ENCODE data around the gene CACNG7.
"Not testable (repeated sequence)": the region's sequence is repeated elsewhere in the genome, so short reads cannot be mapped to it uniquely, and the experiment has no call there.

The CACNG7 gene

DNA sequence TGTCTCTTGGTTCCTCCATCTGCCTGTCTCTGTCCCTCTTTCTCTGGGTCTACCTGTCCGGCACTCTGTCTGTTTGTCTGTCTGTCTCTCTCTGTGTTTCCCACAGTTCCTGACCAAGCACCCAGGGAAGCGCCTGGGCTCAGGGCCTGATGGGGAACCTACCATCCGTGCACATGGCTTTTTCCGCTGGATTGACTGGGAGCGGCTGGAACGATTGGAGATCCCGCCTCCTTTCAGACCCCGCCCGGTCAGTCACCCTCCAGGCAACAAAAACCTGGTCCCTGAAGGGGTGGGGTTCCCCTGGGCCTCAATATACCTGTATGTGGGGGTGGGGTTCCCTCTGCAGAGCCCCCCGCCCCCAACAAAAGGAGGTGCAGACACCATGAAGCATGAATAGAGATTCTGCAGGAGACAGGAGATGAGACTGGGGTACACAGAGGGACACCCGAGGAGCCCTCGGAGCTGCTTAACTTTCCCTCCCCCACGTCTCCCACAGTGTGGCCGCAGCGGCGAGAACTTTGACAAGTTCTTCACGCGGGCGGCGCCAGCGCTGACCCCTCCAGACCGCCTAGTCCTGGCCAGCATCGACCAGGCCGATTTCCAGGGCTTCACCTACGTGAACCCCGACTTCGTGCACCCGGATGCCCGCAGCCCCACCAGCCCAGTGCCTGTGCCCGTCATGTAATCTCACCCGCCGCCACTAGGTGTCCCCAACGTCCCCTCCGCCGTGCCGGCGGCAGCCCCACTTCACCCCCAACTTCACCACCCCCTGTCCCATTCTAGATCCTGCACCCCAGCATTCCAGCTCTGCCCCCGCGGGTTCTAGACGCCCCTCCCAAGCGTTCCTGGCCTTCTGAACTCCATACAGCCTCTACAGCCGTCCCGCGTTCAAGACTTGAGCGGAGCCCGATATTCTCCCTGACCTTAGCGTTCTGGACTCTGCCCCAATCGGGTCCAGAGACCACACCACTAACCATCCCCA is 2.6 kb upstream of the CACNG7 start:
- peak; percentile 34 to 52 for DNase-seq (ENCODE audit: low read depth in 2 of 2)

GRCh38 chr19:53907193-53907581 is 1.9 kb upstream of the CACNG7 start:
- no peak for DNase-seq (ENCODE audit: low read depth in 2 of 2)

GRCh38 chr19:53907690-53908089 is 1.4 kb upstream of the CACNG7 start:
- DNase-seq (ENCODE audit: low read depth in 2 of 2): no peak

DNA sequence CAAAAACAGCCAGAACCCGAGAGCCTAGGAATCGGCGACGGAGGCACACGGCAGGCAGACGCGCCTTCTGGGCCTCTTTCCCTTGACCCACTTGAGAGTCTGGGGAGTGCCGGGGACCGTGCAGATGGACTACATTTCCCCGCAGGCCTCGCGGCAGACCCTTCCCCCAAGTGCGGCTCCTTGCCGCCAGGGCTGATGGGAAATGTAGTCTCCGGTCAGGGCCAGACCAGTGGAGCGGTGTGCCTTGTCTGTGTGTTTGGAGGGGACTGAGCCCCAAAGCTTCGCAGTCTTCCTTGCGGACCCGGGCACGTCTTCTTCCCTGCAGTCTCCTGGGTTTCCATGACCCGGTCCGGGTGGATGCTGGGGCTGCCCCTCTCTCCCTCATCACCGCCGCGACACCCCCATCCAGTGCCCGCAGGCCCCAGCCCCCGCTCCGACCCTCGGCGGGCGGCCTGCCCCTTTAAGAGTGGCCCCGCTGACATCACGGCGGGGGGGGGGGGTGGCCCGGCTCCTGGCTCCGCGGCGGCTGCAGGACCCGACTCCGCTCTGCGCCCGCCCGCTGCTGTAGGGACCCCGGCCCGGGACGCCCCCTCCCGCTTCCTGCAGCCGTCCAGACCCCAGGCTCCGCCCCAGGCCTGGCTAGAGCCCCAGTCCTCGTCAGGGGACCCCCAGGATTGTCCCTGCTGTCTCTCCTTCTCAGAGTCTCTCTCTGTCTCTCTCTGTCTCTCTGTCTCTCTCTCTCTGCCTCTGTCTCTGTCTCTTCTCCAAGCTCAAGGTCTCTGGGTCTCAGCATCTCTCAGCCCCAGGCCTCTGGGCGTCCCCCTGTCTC is 758 bp upstream of the CACNG7 start:
- no peak for DNase-seq (ENCODE audit: low read depth in 2 of 2)

GRCh38 chr19:53909471-53910169 is 542 bp downstream of the CACNG7 start:
- DNase-seq (ENCODE audit: low read depth in 2 of 2): no peak

DNA sequence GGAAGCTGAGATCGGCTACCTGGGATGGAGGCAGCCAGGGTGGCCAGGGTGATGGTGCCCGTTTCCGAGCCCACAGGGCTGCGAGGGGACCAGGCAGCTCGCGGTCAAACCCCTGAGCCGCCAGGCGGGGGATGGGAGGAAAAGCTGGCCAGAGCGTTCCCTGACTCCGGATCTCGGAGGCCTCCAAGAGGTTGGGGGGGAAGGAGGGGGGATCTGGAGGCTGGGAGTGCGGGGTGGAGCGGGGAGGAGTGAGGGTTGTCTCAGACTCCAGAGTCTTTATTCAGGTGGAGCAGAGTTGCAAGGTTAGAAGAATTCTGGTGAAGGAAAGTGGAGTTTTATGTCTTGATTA is 1.1 kb downstream of the CACNG7 start:
- no peak for DNase-seq (ENCODE audit: low read depth in 2 of 2)

DNA sequence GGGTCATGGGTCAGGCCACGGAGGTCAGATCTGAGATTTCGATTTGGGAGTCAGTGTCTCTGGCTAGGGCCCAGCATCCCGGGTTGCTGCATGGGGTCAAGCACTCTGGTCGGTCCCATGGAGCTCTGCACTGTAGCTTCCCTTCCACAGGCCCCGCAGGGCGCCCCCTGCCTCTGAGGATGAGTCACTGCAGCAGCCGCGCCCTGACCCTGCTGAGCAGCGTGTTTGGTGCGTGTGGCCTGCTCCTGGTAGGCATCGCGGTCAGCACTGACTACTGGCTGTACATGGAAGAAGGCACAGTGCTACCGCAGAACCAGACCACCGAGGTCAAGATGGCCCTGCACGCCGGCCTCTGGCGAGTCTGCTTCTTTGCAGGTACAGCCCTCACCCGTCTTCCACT is 3.6 kb downstream of the CACNG7 start:
- no peak for DNase-seq (ENCODE audit: low read depth in 2 of 2)

GRCh38 chr19:53915000-53915399 is 5.9 kb downstream of the CACNG7 start:
- DNase-seq (ENCODE audit: low read depth in 2 of 2): no peak

GRCh38 chr19:53916004-53916403 is 6.9 kb downstream of the CACNG7 start:
- no peak for DNase-seq (ENCODE audit: low read depth in 2 of 2)

- DNase-seq (ENCODE audit: low read depth in 2 of 2): no peak
Observed at GRCh38 chr19:53917356-53917755, 8.3 kb downstream of the CACNG7 start.

GRCh38 chr19:53927739-53928138 is 18.7 kb downstream of the CACNG7 start:
- DNase-seq (ENCODE audit: low read depth in 2 of 2): no peak

DNA sequence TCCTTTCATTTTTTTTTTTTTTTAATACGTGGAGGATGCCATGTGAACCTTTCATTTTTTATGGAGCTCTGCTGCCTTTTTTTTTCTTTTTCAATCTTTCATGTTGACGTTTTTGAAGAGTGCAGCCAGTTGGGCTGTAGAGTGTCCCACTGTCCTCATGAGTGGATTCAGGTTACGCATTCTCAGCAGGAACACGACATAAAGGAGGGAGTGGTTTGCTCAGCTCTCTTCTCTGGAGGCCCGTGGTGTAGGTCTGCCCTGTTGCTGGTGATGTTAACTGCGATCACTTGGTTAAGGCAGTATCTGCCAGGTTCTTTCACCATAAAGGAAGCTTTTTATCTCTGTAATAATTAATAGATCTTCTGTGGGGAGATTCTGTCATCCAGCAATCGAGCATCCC is 27.0 kb downstream of the CACNG7 start:
- DNase-seq (ENCODE audit: low read depth in 2 of 2): no peak

DNA sequence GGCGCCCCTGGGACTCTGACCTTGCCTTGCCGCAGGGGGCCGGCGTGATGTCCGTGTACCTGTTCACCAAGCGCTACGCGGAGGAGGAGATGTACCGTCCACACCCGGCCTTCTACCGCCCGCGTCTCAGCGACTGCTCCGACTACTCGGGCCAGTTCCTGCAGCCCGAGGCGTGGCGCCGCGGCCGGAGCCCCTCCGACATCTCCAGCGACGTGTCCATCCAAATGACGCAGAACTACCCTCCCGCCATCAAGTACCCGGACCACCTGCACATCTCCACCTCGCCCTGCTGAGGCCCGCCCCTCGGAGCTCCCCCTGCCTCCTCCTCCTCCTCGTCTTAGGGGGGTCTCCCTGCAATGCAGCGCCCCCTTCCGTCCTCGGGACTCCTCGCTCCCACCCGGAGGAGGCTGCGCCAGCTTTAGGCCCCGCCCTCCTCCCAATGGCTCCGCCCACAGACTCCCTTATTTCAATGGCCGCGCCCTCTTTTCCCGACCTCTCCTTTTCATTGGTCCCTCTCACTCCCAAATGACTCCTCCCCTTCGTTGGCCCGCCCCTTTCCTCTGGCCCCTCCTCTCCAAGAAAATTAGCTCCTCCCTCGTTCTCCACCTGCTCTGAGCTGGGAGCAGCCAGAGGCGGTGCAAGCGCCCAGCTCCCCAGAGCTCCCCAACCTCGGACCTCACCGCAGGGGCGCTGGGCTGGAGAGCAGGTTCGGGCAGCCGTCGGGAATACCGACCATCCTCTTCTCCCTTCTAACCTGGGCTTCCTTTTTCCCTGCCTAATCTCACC is 33.1 kb downstream of the CACNG7 start:
- DNase-seq (ENCODE audit: low read depth in 2 of 2): no peak

GRCh38 chr19:53944416-53944815 is 35.3 kb downstream of the CACNG7 start:
- no peak for DNase-seq (ENCODE audit: low read depth in 2 of 2)

GRCh38 chr19:53944933-53945332 is 35.9 kb downstream of the CACNG7 start:
- DNase-seq (ENCODE audit: low read depth in 2 of 2): no peak

DNA sequence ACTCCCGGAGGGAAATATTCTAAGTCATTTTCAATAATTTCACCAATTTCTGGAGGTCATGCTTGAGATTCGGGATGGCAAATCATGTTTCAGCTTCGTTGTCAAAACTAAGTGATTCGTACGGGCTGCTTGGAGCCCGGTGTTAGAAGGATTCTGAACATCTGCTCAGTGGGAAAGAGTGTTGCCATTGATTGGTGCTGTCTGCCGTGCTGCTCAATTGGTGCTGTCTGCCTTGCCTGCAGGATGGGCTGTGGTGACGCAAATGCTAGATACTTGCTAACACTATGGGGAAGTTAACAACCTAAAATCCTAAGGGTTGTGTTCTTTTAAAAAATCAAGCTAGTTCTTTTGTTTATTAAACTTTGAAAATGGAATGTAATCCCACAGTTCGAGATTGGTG is 36.4 kb downstream of the CACNG7 start:
- DNase-seq (ENCODE audit: low read depth in 2 of 2): no peak

GRCh38 chr19:53945998-53946397 is 36.9 kb downstream of the CACNG7 start:
- no peak for DNase-seq (ENCODE audit: low read depth in 2 of 2)

DNA sequence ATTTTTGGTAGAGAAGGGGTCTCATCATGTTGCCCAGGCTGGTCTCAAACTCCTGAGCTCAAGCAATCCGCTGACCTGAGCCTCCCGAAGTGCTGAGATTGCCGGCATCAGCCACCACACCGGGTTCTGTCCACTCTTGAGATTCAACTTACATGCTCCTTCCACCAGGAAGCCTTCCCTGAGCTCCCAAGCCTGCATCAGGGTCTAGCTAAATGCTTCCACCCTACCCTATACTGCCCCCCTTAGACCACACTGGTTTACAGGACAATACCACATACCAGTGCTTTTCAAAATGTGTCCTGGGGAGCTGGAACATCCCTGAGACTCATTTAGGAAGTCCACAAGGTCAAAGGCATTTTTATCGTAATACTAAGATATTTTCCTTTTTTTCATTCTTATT is 38.5 kb downstream of the CACNG7 start:
- no peak for DNase-seq (ENCODE audit: low read depth in 2 of 2)

GRCh38 chr19:53948611-53949010 is 39.5 kb downstream of the CACNG7 start:
- not testable (repeated sequence) for DNase-seq (ENCODE audit: low read depth in 2 of 2)

GRCh38 chr19:53951436-53951835 is 42.4 kb downstream of the CACNG7 start:
- DNase-seq (ENCODE audit: low read depth in 2 of 2): no peak

DNA sequence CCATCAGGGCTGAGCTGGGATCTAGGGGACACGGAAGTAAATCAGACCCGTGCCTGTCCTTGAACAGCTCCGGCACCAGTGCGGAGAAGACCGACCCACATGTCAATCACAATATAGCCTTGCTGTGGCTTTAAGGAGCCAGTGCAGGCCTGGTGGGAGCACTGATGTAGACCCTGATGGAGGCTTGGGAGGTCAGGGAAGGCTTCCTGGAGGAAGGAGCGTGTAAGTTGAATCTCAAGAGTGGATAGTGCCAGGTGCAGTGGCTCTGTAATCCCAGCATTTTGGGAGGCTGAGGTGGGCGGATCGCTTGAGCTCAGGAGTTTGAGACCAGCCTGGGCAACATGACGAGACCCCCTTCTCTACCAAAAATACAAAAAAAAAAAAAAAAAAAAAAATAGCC is 42.9 kb downstream of the CACNG7 start:
- no peak for DNase-seq (ENCODE audit: low read depth in 2 of 2)
